ENCODE measurements around the gene B3GALT5.
"Not testable (repeated sequence)": the region's sequence is repeated elsewhere in the genome, so short reads cannot be mapped to it uniquely, and the experiment has no call there.

B3GALT5 gene, protein sequence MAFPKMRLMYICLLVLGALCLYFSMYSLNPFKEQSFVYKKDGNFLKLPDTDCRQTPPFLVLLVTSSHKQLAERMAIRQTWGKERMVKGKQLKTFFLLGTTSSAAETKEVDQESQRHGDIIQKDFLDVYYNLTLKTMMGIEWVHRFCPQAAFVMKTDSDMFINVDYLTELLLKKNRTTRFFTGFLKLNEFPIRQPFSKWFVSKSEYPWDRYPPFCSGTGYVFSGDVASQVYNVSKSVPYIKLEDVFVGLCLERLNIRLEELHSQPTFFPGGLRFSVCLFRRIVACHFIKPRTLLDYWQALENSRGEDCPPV

DNA sequence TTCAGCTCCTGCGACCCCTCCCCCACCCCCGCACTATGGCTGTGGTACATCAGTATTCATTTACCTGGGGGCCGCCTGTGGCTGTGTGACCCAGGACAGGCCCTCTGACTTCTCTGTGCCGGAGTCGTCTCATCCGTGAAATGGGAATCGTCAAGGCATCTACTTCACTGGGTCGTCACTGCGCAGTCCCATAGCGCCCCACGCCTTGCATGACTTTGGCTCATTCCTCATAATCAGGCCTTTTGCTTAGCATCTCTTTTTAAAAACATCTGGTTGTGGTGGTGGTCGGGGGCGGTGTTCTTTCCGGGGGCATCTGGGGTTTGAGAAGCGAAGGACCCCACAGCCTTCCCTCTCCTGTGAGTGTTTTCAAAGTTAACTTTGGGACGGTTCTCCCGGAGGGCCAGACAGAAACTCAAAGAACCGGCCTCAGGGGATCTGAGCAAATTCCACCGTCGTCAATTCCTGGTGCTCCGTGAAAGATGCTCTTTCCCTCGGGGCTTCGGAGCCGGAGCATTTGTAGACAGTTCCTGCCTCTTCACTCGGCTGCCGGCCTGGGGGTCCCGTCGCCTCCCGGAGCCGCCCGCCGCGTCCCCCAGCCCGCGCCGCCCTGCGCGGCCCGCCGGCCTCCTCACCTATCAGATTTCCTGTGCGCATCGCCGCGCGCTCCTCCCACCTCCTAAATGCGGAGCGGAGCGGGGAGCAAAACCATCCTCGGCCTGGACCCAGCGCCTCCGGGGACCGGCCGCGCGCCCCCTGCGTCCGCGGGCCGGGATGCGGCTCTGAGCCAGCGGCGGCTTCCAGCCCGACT lies at the start of gene B3GALT5:
TSS of gene B3GALT5 (plus strand) at position 708 of the 808 bp plus-strand sequence. CDS start 47,620 bp downstream, outside the sequence.
- no peak for DNase-seq (ENCODE audit: low spot score)

DNA sequence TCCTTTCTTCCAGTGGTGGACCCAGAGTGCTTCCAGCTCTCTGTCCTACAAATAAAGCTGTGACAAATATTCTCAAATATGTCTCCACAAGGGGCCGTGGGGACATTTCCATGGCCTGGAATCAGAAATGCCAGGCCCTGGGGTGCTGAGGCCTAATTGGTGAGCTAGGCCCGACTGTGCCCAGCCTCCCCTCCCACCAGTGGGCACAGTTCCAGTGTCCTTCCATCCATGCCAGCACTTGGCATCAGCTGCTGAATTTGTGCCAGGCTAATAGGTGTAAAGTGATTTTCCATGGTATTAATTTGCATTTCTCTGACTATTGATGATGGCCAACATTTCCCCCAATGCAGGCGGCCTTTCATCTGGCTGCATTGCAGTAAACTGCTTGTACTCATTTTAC lies 48.5 kb upstream of the B3GALT5 start:
- peak; percentile 45 for DNase-seq (ENCODE audit: low spot score)

DNA sequence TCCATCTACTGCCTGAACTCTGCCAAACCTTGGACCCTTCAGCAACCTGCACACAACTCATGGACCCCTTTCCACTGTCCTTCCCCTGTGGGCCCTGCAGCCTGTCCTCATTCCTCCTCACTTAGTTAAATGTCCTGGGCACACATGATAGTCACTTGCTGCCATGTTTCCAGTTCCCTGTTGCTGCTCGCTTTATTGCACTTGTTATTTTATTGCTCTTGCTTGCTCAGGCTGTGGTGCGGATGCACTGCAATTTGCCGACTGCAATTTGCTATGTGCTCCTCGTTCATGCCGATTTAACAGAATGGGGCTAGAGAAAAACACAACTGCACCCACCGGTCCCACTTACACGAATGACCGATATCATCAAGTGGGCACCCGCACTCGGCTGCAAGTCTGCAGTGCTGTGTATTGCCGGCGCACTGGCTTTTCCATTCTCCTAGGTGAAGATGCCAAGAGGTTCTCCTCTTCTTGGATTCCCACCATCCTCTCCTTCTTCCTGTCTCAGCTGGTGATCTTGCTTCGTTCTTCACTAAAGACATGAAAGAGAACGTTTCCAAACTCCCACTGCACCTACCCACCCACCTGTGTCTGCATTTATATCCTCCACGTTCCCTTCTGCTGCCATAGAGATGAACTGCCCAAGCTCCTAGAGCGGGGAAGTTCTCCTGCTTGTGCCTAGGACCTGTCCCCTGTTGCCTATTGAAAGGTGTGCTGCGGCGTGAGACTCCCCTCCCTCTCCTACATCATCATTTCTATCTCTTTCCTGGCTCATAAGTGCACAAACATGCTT lies 45.4 kb upstream of the B3GALT5 start:
- no peak for DNase-seq (ENCODE audit: low spot score)

DNA sequence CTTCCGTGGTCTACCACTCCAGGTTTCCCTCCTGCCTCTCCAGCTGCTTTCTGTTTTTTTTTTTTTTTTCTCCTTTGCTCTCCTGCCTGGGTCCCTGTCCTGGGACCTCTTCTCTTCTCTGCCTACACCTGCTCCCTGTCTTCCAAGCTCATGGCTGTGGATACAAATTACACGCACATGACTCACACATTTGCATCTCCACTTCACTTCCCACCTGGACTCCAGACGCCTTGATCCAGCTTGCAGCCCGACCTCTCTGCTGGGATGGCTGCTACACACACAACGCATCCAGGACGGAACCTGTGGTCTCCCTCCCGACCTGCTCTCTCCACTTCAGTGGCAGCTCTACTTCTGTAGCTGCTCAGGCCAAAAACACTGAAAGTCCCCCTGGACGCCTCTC lies 44.4 kb upstream of the B3GALT5 start:
- DNase-seq (ENCODE audit: low spot score): no peak

DNA sequence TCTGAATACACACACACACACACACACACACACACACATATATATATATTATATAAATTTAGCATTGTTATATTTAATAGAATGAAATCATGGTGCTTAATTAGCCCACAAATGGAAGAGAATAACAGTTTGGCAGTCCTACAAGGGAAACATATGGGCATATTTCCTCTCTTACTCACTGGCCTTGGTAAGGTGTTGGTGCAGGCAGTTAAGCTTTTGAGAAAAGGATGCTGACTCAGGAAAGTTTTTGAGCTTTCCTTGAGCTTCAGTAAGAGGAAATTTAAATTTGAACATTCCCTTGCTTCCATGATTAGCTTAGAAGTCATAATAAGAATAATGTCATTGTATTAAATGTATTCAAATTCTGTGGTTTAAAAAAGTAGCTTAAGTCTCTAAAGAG lies 37.0 kb upstream of the B3GALT5 start:
- DNase-seq (ENCODE audit: low spot score): no peak

DNA sequence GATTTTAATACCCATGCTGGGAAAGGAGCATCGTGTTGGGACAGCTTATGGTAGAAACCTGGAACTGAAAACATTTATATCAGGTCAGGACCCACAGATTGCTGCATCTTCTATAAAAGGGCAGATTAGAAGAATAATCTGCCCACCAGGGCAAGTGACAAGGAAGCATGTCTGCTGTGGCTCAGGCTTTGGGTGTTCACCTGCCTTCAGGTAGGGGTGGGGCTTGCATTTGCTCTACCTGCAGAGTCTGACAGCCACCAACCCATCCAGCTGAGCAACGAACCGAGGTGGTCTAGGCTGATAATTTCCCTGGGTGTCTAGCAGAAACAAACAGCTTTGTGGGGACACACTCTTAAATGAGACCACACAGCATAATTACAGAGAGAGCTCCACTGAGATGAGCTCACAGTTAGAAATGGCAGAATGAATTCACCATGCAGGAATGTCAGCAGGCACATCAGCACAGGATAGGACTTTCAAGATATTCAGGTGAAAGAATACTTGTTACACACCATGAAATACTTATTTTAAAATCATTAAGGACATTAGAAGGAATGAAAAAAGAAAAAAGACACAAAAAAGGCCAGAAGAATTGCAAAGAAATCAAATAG lies 36.1 kb upstream of the B3GALT5 start:
- DNase-seq (ENCODE audit: low spot score): no peak

DNA sequence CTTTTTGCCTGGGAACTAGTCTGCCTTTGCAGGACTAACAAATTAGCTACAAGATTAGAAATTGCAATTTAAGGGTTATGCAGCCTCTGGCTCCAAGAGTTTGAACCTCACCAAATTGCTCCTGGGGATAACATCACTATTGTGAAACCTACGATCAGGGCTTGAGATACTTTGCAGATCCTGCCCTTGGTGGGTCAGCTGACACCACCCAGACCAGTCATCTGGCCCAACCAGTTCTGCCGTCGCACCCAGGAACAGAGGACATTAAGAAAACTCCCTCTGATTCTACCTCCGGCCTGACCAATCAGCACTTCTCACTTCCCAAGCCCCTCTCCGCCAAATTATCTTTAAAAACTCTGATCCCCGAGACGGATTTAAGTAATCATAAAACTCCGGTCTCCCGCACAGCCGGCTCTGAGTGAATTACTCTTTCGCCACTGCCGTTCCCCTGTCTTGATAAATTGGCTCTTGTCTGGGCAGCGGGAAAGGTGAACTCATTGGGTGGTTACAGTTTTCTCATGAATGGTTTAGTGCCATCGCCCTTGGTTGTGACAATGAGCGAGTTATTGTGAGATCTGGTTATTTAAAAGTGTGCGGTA lies 32.9 kb upstream of the B3GALT5 start:
- no peak for DNase-seq (ENCODE audit: low spot score)

DNA sequence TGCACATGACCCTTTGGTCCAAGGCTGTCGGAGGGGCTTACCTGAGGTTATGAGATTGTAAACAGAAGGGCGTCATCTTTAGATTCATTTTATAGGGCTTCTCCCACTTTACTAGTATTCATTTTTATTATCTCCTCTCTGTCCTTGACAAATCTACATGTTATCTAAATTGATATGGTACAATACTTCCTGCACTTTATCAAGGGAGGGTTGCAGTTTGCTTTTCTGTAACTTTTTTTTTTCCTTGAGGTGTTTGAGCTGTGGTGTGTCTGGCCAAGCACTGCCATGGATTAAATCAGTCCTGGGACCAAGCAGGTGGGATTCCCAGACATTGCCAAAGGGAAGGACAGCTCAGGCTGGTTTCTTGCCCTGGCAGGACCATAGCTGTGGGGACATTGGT lies 32.0 kb upstream of the B3GALT5 start:
- DNase-seq (ENCODE audit: low spot score): no peak

DNA sequence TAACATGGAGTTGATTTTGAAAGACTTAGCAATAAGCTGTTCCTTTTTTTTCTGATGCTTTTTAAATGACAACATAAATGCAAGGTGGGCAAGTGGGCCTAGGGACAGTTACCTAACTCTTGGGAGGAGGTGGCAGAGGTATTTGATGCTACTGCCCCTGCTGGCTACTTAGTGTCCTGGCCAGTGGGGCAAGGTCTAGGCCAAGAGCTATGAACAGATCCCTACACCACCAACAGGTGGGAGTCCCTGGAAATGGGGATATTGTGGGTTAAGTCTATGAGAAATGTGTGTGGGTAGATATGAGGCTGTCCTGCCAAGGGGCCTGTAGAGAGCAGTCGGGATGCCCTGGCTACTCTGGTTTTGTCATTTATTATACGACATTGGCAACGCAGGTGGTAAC lies 31.3 kb upstream of the B3GALT5 start:
- no peak for DNase-seq (ENCODE audit: low spot score)

DNA sequence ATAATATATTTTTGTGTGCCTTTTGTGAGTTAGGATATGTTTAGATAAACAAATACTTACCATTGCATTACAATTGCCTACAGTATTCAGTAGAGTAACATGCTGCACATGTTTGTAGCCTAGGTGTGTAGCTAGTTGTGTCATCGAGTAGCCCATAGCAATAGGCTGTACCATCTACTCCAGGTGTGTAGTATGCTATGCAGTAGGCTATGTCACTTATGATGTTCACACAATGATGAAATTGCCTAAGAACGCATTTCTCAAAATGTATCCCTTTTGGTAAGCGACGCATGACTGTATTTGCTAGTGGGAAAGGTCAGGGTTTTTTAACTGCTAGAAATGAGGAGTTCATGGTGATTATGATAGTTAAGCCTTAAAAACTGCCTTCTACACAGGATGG lies 30.0 kb upstream of the B3GALT5 start:
- DNase-seq (ENCODE audit: low spot score): no peak

DNA sequence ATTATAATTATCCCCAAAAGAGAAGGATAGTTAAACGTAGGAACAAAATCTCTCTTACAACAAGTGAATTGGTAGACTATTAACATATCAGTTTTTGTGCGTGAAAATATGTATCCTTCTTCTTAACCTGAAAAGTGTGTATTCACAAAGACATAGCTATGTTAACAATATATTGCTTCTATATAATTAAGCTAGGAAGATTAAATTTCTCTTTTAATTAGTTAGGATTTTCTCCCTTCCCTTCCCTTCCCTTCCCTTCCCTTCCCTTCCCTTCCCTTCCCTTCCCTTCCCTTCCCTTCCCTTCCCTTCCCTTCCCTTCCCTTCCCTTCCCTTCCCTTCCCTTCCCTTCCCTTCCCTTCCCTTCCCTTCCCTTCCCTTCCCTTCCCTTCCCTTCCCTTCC lies 29.2 kb upstream of the B3GALT5 start:
- DNase-seq (ENCODE audit: low spot score): not testable (repeated sequence)

DNA sequence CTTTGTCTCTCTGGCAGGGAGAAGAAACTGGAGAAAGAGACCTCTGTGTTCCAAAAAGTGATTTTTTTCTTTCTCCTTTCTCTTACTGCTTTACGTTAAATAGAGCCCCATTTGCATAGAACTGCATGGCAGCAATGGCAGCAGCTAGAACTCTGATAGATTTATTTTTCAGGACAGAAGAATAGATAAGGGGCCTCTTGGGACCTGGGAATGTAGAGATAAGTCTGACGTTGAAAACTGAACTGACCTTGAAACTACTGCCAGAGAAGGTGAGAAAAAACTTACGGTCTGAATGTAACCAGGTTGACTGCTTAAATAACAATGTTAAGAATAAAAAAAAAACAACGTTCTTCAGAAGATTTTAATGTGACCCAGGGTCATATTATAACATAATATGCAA lies 25.4 kb upstream of the B3GALT5 start:
- DNase-seq (ENCODE audit: low spot score): no peak

DNA sequence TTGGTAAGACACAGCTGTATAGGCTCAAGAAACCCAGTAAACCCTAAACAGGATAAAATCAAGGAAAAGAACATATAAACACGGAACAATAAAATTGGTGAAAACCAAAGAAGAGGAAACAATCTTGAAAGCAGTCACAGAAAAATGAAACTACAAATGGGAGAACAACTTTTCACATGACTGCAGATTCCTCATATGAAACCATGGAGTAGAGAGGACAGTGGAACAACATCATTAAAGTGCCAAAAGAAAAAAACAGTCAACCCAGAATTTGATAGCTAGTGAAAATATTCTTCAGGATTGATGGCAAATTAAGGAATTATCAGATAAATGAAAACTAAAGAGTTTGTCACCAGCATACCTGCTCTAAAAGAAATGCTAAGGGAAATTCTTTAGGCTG lies 23.9 kb upstream of the B3GALT5 start:
- no peak for DNase-seq (ENCODE audit: low spot score)

DNA sequence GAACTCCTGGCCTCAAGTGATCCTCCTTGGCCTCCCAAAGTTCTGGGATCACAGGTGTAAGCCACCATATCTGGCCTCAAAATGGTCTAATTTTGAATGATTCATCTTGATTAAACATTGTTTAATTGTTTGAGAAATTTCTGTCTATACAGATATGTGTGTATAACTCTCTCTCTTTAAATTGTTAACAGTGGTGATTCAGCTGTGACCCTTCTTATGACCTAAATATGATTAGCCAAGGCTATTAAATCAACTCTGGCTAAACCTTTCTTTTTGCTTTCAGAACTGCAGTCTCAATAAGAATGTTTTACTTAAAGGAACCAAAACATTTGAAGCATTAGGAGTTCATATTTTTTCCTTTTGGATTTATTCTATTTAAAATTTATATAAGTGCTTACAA lies 19.2 kb upstream of the B3GALT5 start:
- DNase-seq (ENCODE audit: low spot score): no peak

DNA sequence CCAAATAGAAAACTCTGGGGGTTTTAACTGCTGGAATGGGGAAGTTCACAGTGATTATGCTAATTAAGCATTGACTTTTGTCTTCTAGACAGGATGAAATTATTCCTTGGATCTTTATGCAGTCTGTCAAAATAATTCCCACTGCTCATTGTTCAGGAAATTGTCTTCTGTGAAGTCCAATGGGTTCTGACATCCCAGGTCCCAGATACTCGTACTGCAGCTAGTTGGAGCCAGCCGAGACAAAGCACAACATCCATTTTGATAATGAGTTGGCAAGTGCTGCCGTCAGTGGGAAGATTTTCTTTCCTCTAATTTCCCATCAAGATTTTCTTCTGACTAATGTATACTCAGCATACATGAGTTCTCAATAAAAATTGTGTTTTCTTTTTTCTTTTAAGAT lies 17.3 kb upstream of the B3GALT5 start:
- DNase-seq (ENCODE audit: low spot score): no peak

DNA sequence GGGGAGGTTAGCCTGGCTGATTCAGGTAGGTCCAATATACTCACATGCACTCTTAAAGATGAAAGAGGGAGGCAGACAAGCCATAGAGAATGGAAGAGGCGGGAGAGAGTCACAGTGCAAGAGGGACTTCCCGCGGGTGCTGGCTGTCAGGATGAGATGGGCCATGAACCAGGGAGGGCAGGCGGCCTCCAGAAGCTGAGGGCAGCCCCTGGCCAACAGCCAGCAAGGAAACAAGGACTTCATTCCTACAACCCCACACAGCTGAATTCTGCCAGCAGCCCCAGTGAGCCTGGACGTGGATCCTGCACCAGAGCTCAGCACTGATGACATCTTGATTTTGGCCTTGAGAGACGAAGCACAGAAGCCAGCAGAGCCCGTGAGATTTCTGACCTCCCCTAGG lies 15.1 kb upstream of the B3GALT5 start:
- no peak for DNase-seq (ENCODE audit: low spot score)

DNA sequence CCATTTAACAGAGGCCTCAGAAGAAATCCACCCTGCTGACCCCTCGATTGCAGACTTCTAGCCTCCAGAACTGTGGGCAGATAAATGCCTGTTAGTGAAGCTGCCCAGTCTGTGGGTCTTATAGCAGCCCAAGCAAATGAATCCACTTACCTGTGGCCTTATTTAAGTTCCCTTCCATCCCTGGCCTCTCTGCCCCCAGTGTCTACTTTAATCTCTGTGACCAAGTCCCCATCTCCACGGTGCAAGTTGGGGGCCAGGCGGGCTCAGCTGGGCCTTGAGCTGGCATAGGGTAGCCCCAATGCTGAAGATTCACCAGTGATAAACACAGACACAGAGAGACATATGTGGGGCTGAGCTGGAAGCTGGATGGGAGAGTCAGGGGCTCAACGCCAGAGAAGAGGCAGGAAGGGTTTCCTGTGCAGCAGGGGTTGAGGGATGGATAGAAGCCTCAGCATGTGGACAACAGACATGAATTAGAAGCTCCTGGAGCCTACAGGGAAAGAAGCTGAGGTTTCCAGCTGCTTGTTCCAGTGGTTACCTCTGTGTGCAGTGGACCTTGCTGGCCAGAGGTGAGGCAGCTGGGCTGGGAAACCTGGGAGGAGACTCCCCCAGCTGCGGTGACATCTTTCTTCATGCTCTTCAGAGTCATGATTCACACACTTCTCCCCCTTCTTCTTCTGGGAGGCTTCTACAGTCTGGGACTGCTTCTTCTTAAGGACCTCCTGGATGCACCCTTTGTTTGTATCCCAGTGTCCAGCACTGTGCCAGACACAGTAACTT lies 13.4 kb upstream of the B3GALT5 start:
- DNase-seq (ENCODE audit: low spot score): no peak

DNA sequence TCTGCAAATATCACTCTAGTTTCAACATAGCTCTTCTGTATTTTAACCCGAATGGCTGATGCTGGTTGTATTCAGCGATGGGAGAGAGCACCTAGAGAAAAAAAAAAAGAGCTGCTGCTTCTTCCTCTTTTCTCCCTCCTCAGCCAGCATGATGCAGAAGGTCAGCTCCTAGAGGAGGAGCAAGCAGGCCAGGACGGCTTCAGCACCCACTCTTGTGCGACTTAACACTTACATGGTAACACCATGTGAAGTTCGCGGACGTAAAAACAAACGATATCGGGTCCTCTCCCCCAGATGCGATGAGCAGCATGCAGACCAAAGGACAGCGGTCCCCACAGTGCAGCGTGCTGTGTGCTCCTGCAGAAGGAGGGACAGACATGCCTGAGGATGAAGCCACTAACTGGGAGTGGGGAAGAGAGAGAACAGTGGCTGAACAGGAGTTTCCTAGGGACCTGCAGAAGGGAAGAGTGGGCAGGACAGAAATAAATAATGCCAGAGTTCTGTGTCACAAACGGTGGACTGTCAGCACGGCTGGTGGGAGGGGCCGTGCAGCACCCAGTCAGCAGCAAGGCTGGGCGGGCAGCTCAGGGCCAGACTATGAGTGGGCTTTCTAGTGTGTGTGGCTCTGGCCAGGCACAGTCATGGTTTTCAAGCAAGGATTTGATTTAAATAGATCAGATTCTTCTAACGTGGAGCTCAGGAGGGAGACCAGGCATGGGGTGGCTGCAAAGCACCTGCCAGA lies 11.4 kb upstream of the B3GALT5 start:
- DNase-seq (ENCODE audit: low spot score): no peak

DNA sequence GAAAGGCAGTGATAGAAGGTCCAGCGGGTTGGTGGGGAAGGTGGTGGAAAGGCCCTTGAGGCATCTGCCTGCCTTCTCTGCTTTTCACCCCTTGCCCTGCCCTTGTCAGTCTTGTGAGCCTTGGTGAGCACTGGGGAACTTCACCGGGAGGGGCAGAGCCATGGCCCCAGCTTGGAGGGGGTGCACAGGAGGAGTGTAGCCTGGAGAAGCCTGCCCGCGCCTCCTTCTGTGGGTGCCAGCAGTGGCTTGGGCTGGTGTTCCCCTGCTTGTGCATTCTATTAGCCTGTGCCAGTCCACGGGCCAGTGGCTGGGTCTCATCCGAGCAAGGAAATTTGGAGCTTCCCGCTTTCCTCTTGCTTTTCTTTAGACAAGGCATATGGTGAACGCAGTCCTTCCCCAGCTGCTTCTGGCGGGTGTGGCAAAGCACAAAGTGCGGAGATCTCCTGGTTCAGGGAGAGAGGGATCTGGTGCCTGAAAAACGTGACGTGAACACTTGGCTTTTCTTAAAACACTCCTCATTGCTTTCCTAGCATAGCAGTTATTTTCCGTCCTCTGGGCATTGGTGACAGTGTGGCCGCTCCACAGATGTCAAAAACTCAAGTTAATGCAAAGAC lies 10.6 kb upstream of the B3GALT5 start:
- DNase-seq (ENCODE audit: low spot score): no peak

DNA sequence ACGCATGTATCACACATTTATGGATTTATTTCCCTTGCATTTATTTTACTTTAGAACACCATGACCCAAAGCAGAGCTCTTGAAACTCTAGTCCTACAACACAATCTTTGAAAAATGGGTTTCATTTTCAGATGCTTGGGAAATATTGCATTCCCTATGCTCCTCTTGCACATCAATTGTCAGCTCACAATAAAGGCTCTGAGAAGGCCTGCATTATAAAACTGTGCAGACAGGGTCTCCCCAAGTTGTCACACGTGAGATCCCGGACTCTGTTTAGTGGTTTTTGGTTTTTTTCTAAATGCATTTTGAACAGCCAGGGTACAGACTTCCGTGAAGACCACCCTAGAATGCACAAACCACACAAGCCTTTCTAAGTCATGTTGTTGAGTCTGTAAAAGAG lies 9.9 kb upstream of the B3GALT5 start:
- DNase-seq (ENCODE audit: low spot score): no peak

Data from cerebellar cortex (tissue), 1 donor.